ENCODE data around the gene TMEM119.

Gene TMEM119

GRCh38 chr12:108597559-108598471, at the start of gene TMEM119:
Gene TMEM119 (minus strand): TSS chr12:108598084. CDS start chr12:108592383, 5,701 bp downstream.
- ATAC-seq (replicated peaks) = peak; percentile 38 to 59
- no peak for DNase-seq
- peak within 1 kb of the TSS; percentile 43 for H3K27ac Mint-ChIP-seq
- H3K9me3 Mint-ChIP-seq = no peaks in the 10 kb centered on the region
- no peak within 1 kb of the TSS for H3K4me3 Mint-ChIP-seq
- peaks cover 4 to 9% of the 10 kb centered on the region in 2 donors for H3K4me1 Mint-ChIP-seq
- no peaks in the 10 kb centered on the region for H3K36me3 Mint-ChIP-seq
- peaks cover 0 to 3% of the 10 kb centered on the region in 2 donors for H3K27me3 Mint-ChIP-seq

- Mint-ChIP-seq H3K4me1 (peaks cover 34 to 64% of the 10 kb centered on the region in 2 donors), H3K27me3 (no peaks in the 10 kb centered on the region), H3K36me3 (peaks cover 28 to 55% of the 10 kb centered on the region in 2 donors), H3K9me3 (no peaks in the 10 kb centered on the region), H3K27ac (peak overlapping the region; percentile 70), H3K4me3 (peak overlapping the region; percentile 10 to 32)
- ATAC-seq (replicated peaks) (no peak), DNase-seq (no peak)
Observed at GRCh38 chr12:108646600-108647579, 49.0 kb upstream of the TMEM119 start.

- no peak for ATAC-seq (replicated peaks)
- peaks cover 26 to 55% of the 10 kb centered on the region in 2 donors for H3K36me3 Mint-ChIP-seq
- peaks cover 42 to 73% of the 10 kb centered on the region in 2 donors for H3K4me1 Mint-ChIP-seq
Observed at GRCh38 chr12:108645686-108646599, 48.1 kb upstream of the TMEM119 start.

GRCh38 chr12:108644811-108645120, 46.9 kb upstream of the TMEM119 start:
- peak overlapping the region; percentile 53 for H3K27ac Mint-ChIP-seq
- H3K4me3 Mint-ChIP-seq = no peak overlapping the region

More at GRCh38 chr12:108645686-108646599, 48.1 kb upstream of the TMEM119 start:
- Mint-ChIP-seq H3K27ac (peak overlapping the region; percentile 70), H3K9me3 (no peaks in the 10 kb centered on the region), H3K4me3 (peak overlapping the region; percentile 10 to 32), H3K27me3 (no peaks in the 10 kb centered on the region)
- DNase-seq = no peak

GRCh38 chr12:108643941-108644810, 46.3 kb upstream of the TMEM119 start:
- Mint-ChIP-seq H3K4me3 (no peak overlapping the region), H3K36me3 (peaks cover 22 to 55% of the 10 kb centered on the region in 2 donors), H3K4me1 (peaks cover 49 to 83% of the 10 kb centered on the region in 2 donors), H3K9me3 (peaks cover 0 to 2% of the 10 kb centered on the region in 2 donors), H3K27ac (peak overlapping the region; percentile 60), H3K27me3 (no peaks in the 10 kb centered on the region)
- ATAC-seq (replicated peaks) (no peak), DNase-seq (no peak)

More at GRCh38 chr12:108644811-108645120, 46.9 kb upstream of the TMEM119 start:
- ATAC-seq (replicated peaks) (no peak), DNase-seq (no peak)
- Mint-ChIP-seq H3K36me3 (peaks cover 25 to 58% of the 10 kb centered on the region in 2 donors), H3K9me3 (no peaks in the 10 kb centered on the region), H3K4me1 (peaks cover 50 to 83% of the 10 kb centered on the region in 2 donors), H3K27me3 (no peaks in the 10 kb centered on the region)

GRCh38 chr12:108642899-108643654, 45.2 kb upstream of the TMEM119 start:
- ATAC-seq (replicated peaks) = no peak
- H3K27me3 Mint-ChIP-seq = no peaks in the 10 kb centered on the region
- H3K4me1 Mint-ChIP-seq = peaks cover 58 to 83% of the 10 kb centered on the region in 2 donors
- no peak for DNase-seq
- H3K36me3 Mint-ChIP-seq = peaks cover 16 to 48% of the 10 kb centered on the region in 2 donors
- no peak overlapping the region for H3K4me3 Mint-ChIP-seq
- H3K27ac Mint-ChIP-seq = no peak overlapping the region
- peaks cover 0 to 2% of the 10 kb centered on the region in 2 donors for H3K9me3 Mint-ChIP-seq

GRCh38 chr12:108642269-108642870, 44.5 kb upstream of the TMEM119 start:
- no peaks in the 10 kb centered on the region for H3K27me3 Mint-ChIP-seq
- DNase-seq (no peak), ATAC-seq (replicated peaks) (peak; percentile 16 to 37)
- peaks cover 0 to 2% of the 10 kb centered on the region in 2 donors for H3K9me3 Mint-ChIP-seq
- H3K27ac Mint-ChIP-seq = peak overlapping the region; percentile 70
- H3K36me3 Mint-ChIP-seq = peaks cover 11 to 43% of the 10 kb centered on the region in 2 donors
- H3K4me3 Mint-ChIP-seq = peak overlapping the region; percentile 1 to 63
- H3K4me1 Mint-ChIP-seq = peaks cover 62 to 83% of the 10 kb centered on the region in 2 donors

GRCh38 chr12:108641446-108642268, 43.8 kb upstream of the TMEM119 start:
- peaks cover 8 to 40% of the 10 kb centered on the region in 2 donors for H3K36me3 Mint-ChIP-seq
- peak overlapping the region; percentile 1 to 63 for H3K4me3 Mint-ChIP-seq
- no peaks in the 10 kb centered on the region for H3K27me3 Mint-ChIP-seq
- DNase-seq = no peak
- peak; percentile 49 to 58 for ATAC-seq (replicated peaks)
- peaks cover 0 to 2% of the 10 kb centered on the region in 2 donors for H3K9me3 Mint-ChIP-seq
- peak overlapping the region; percentile 70 for H3K27ac Mint-ChIP-seq
- peaks cover 67 to 86% of the 10 kb centered on the region in 2 donors for H3K4me1 Mint-ChIP-seq

GRCh38 chr12:108640802-108641445, 43.0 kb upstream of the TMEM119 start:
- Mint-ChIP-seq H3K4me1 (peaks cover 65 to 84% of the 10 kb centered on the region in 2 donors), H3K9me3 (peaks cover 0 to 2% of the 10 kb centered on the region in 2 donors), H3K27ac (no peak overlapping the region), H3K27me3 (no peaks in the 10 kb centered on the region), H3K36me3 (peaks cover 6 to 33% of the 10 kb centered on the region in 2 donors), H3K4me3 (peak overlapping the region in 1 of 2 donors; percentile 1)
- no peak for ATAC-seq (replicated peaks)
- no peak for DNase-seq

- peaks cover 2 to 16% of the 10 kb centered on the region in 2 donors for H3K36me3 Mint-ChIP-seq
- DNase-seq (no peak), ATAC-seq (replicated peaks) (no peak)
- peak overlapping the region; percentile 66 for H3K27ac Mint-ChIP-seq
- peaks cover 0 to 2% of the 10 kb centered on the region in 2 donors for H3K9me3 Mint-ChIP-seq
- no peaks in the 10 kb centered on the region for H3K27me3 Mint-ChIP-seq
- peaks cover 63 to 86% of the 10 kb centered on the region in 2 donors for H3K4me1 Mint-ChIP-seq
- peak overlapping the region; percentile 11 to 22 for H3K4me3 Mint-ChIP-seq
Observed at GRCh38 chr12:108638997-108639822, 41.3 kb upstream of the TMEM119 start.
